HepG2 (cell line): ENCODE measurements around the gene NFS1. TPM values are rescaled to one million over a fixed set of nuclear protein-coding genes. Genes with fewer than 3 reads are reported as not detected.

Experiments
- AGO2 ChIP-seq: fragments of 200-400 bp; formaldehyde crosslinking; optimal IDR thresholded peaks from 2 replicates; pipeline ENCODE3; 2017; ENCODE audit warnings: mild to moderate bottlenecking, low read depth, low read length, moderate library complexity
- HNRNPUL1 ChIP-seq: fragments of 200-400 bp; formaldehyde crosslinking; IDR thresholded peaks from 2 replicates; pipeline ENCODE4 v1.6.1; 2017; ENCODE audit warnings: low read depth, mild to moderate bottlenecking, low read length, moderate library complexity
- KAT8 ChIP-seq: IDR thresholded peaks from 2 replicates; pipeline ENCODE4 v1.6.1; 2016; ENCODE audit warnings: missing genetic modification reagents, missing compliant biosample characterization
- MATR3 ChIP-seq: sonication (generic); formaldehyde crosslinking; IDR thresholded peaks from 2 replicates; pipeline ENCODE4 v1.4.0; 2020; ENCODE audit warnings: missing genetic modification reagents
- MAX ChIP-seq: IDR thresholded peaks from 2 replicates; pipeline ENCODE4 v1.6.1; 2012; ENCODE audit warnings: inconsistent platforms
- PRMT3 ChIP-seq: sonication (generic); formaldehyde crosslinking; IDR thresholded peaks from 2 replicates; pipeline ENCODE4 v1.8.1; 2022; ENCODE audit warnings: low read depth, mild to moderate bottlenecking, moderate library complexity, missing genetic modification reagents, borderline replicate concordance
- RFX1 ChIP-seq: fragments of 450-650 bp; IDR thresholded peaks from 2 replicates; pipeline ENCODE4 v1.6.1; 2017
- TOE1 ChIP-seq: sonication (generic); formaldehyde crosslinking; IDR thresholded peaks from 2 replicates; pipeline ENCODE4 v1.4.0; 2020; ENCODE audit warnings: mild to moderate bottlenecking, missing genetic modification reagents
- ZBTB2 ChIP-seq: sonication (generic); formaldehyde crosslinking; IDR thresholded peaks from 2 replicates; pipeline ENCODE4 v1.8.0; 2022; ENCODE audit warnings: low read depth, missing genetic modification reagents
- ZNF12 ChIP-seq: sonication (generic); formaldehyde crosslinking; IDR thresholded peaks from 2 replicates; pipeline ENCODE4 v1.5.0; 2020; ENCODE audit warnings: missing genetic modification reagents
- ZNF121 ChIP-seq: sonication (generic); formaldehyde crosslinking; IDR thresholded peaks from 2 replicates; pipeline ENCODE4 v1.5.0; 2020; ENCODE audit warnings: mild to moderate bottlenecking, missing genetic modification reagents
- ZNF296 ChIP-seq: sonication (generic); formaldehyde crosslinking; conservative IDR thresholded peaks from 2 replicates; pipeline ENCODE4 v1.5.0; 2020; ENCODE audit warnings: mild to moderate bottlenecking, missing genetic modification reagents
- ZNF33B ChIP-seq: sonication (generic); formaldehyde crosslinking; IDR thresholded peaks from 2 replicates; pipeline ENCODE4 v1.5.1; 2020; ENCODE audit warnings: mild to moderate bottlenecking, missing genetic modification reagents
- ZNF407 ChIP-seq: sonication (generic); formaldehyde crosslinking; IDR thresholded peaks from one replicate; pipeline ENCODE4 v1.5.1; 2020; ENCODE audit warnings: mild to moderate bottlenecking, missing genetic modification reagents; ENCODE audit errors: not compliant biosample characterization
- ZNF44 ChIP-seq: sonication (generic); formaldehyde crosslinking; IDR thresholded peaks from 2 replicates; pipeline ENCODE4 v1.5.1; 2020; ENCODE audit warnings: mild to moderate bottlenecking, missing genetic modification reagents
- ZNF879 ChIP-seq: sonication (generic); formaldehyde crosslinking; IDR thresholded peaks from 2 replicates; pipeline ENCODE4 v1.8.1; 2023; ENCODE audit warnings: missing genetic modification reagents
- polyA plus RNA-seq, 8 experiments: library from polyadenylated mRNA; depleted of rRNA in 3 of 8; stranded (reverse) in 7 of 8; unstranded in 1 of 8; fragments of >200 nt; fragmentation: Illumina TruSeq in 4 of 8; extraction: Trizol in 4 of 8; gene quantifications; 2 replicates each; pipeline versions ENCODE4 v1.2.1 to v1.2.3, GENCODE V29; 2011 to 2016; ENCODE audit warnings: low read depth in 4 of 8, missing spikeins in 1 of 8, mixed read lengths in 1 of 8; ENCODE audit not compliant: insufficient read depth in 1 of 8
- total RNA-seq, 5 experiments: library from RNA; depleted of rRNA; stranded (reverse); fragments of >200 nt; fragmentation: Illumina TruSeq; extraction: Trizol; gene quantifications; 2 replicates each; pipeline ENCODE4 v1.2.3, GENCODE V29; 2016; ENCODE audit warnings: low read depth in 1 of 5
- TF ChIP-seq, protein P1 (sequence below): sonication (generic); formaldehyde crosslinking; IDR thresholded peaks from 2 replicates; pipeline ENCODE4 v1.4.0; 2020; ENCODE audit warnings: missing genetic modification reagents
- TF ChIP-seq, protein P2 (sequence below): sonication (generic); formaldehyde crosslinking; IDR thresholded peaks from 2 replicates; pipeline ENCODE4 v1.8.0; 2022; ENCODE audit warnings: mild to moderate bottlenecking, missing genetic modification reagents; ENCODE audit not compliant: insufficient replicate concordance

Gene NFS1
- total and polyA plus RNA-seq, 2 of the 13 experiments (the other 11 are each of a cell fraction or from before 2014, with no cell fraction given): 65.9 to 88.1 TPM

DNA sequence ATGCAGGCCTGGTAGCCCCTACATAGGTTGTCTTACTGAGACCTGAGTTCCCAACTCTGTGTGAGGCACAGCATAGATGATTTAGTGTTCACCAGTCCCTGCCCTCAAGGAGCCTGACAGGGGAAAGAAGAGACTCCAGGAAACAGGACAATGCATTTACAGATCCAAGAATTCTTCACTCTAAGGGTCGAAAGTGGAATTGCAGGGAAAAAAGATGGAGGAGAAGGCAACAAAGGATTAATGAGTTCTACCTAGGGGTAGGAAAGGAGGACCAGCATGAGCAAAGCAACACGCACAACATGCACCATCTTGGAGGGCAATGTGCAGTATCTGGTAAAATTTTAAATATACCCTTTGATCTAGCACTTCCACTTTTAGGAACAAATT lies 77.6 kb downstream of the NFS1 start (continued):
- TF ChIP-seq ZBTB2 (CRISPR knock-in tag): no peak
- no peak for TF ChIP-seq TOE1
- no peak for TF ChIP-seq PRMT3 (CRISPR knock-in tag)
- TF ChIP-seq, protein P1, sequence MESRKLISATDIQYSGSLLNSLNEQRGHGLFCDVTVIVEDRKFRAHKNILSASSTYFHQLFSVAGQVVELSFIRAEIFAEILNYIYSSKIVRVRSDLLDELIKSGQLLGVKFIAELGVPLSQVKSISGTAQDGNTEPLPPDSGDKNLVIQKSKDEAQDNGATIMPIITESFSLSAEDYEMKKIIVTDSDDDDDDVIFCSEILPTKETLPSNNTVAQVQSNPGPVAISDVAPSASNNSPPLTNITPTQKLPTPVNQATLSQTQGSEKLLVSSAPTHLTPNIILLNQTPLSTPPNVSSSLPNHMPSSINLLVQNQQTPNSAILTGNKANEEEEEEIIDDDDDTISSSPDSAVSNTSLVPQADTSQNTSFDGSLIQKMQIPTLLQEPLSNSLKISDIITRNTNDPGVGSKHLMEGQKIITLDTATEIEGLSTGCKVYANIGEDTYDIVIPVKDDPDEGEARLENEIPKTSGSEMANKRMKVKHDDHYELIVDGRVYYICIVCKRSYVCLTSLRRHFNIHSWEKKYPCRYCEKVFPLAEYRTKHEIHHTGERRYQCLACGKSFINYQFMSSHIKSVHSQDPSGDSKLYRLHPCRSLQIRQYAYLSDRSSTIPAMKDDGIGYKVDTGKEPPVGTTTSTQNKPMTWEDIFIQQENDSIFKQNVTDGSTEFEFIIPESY (CRISPR knock-in tag): no peak
- no peak for TF ChIP-seq ZNF879 (CRISPR knock-in tag)
- TF ChIP-seq ZNF407: no peak
- no peak for TF ChIP-seq RFX1
- TF ChIP-seq, protein P2, sequence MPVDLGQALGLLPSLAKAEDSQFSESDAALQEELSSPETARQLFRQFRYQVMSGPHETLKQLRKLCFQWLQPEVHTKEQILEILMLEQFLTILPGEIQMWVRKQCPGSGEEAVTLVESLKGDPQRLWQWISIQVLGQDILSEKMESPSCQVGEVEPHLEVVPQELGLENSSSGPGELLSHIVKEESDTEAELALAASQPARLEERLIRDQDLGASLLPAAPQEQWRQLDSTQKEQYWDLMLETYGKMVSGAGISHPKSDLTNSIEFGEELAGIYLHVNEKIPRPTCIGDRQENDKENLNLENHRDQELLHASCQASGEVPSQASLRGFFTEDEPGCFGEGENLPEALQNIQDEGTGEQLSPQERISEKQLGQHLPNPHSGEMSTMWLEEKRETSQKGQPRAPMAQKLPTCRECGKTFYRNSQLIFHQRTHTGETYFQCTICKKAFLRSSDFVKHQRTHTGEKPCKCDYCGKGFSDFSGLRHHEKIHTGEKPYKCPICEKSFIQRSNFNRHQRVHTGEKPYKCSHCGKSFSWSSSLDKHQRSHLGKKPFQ (CRISPR knock-in tag): no peak
- TF ChIP-seq HNRNPUL1: no peak
- no peak for TF ChIP-seq ZNF12 (CRISPR knock-in tag)
- TF ChIP-seq ZNF296 (CRISPR knock-in tag): no peak
- TF ChIP-seq MAX: no peak
- TF ChIP-seq ZNF33B (CRISPR knock-in tag): no peak
- no peak for TF ChIP-seq KAT8 (CRISPR knock-in tag)
- no peak for TF ChIP-seq MATR3 (CRISPR knock-in tag)
- no peak for TF ChIP-seq ZNF121 (CRISPR knock-in tag)
- TF ChIP-seq ZNF44 (CRISPR knock-in tag): 0 out of 2 replicates have a peak, but pooled peaks have one; percentile 34
- no peak for TF ChIP-seq AGO2
